Skeletal muscle tissue (tissue), 4 donors: ENCODE data around the gene KDM4B. TPM values are rescaled to one million over a fixed set of nuclear protein-coding genes. Genes with fewer than 3 reads are reported as not detected.

ENCODE experiments used
- H3K27ac ChIP-seq: one replicate; pipeline ENCODE4 v1.7.0; 2013; ENCODE audit warnings: mild to moderate bottlenecking, low read depth, low read length, inconsistent platforms
- H3K27me3 ChIP-seq, 3 donors: one replicate each; pipeline ENCODE4 v1.7.0; 2013; ENCODE audit warnings: low read length in 3 of 3; ENCODE audit not compliant: control insufficient read depth in 3 of 3, insufficient read depth in 3 of 3
- H3K36me3 ChIP-seq, 3 donors: one replicate each; pipeline ENCODE4 v1.7.0; 2013; ENCODE audit warnings: low read length in 3 of 3; ENCODE audit not compliant: control insufficient read depth in 3 of 3, insufficient read depth in 3 of 3
- H3K4me1 ChIP-seq, 3 donors: one replicate each; pipeline ENCODE4 v1.7.0; 2013; ENCODE audit warnings: low read length in 3 of 3, mild to moderate bottlenecking in 3 of 3; ENCODE audit not compliant: control insufficient read depth in 3 of 3, insufficient read depth in 3 of 3
- H3K4me3 ChIP-seq, 3 donors: one replicate each; pipeline ENCODE4 v1.7.0; 2013; ENCODE audit warnings: low read length in 3 of 3
- H3K9ac ChIP-seq, 3 donors: one replicate each; pipeline ENCODE4 v1.7.0; 2013; ENCODE audit warnings: low read length in 3 of 3, mild to moderate bottlenecking in 3 of 3, moderate library complexity in 2 of 3, low read depth in 1 of 3
- H3K9me3 ChIP-seq, 3 donors: one replicate each; pipeline ENCODE4 v1.7.0; 2013; ENCODE audit warnings: low read length in 3 of 3; ENCODE audit not compliant: control insufficient read depth in 3 of 3
- total RNA-seq: library from RNA; depleted of rRNA; stranded (reverse); fragments of >200 nt; gene quantifications from one replicate; pipeline ENCODE4 v1.2.3, GENCODE V29; 2014
- donor health status: Osteomylitis.

KDM4B gene
- total RNA-seq, 1 donor from 2014 or later, result 11.5 TPM

DNA sequence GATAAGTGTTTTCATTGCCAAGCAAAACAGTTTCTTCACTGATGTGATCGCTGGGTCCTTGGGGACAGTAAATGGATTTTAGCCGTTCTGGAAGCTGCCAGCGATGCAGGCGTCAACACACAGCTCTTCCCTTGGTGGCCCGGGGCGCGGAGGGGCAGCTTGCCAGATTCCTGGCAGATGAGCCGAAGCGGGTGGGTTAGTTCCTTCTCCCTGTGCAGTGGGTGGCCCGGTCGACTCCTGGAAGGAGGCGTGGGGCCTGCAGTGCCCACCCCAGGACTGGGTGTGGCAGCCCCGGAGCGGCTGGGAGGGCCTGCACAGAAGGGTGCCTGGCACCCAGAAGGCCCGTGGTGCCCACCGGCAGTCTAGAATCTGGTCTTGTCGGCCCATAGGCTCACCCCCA, 69.0 kb downstream of the KDM4B start:
- Histone ChIP-seq H3K27me3 (no peaks in the 10 kb centered on the region), H3K4me1 (peaks cover 41 to 63% (median 54%) of the 10 kb centered on the region in 3 donors)

DNA sequence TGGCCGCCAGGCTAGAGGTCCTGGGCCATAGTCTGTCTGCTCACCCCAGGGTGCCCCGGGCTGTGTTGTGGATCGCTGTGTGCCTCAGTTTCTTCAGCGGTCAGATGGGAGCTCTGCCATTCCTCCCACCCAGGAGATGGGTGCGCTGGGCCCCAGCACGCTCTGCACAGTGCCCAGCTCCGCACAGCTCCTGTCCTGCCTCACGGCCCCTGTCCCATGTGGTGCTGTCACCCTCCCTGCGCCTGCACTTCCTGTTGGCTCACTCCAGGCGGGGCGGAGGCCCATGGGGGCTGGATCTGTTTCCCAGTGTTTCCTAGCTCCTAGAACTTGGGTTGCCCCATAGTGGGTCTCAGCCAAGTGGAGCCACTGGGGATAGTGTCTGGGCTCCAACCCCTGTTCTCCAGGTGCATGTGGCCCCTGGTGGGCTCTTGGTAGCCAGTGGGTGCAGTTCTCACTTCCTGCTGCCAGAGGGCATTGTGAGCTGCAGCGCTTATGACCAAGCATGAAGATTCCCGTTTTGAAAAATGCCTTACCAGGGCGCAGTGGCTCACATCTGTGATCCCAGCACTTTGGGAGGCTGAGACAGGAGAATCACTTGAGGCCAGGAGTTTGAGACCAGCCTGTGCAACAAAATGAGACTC, 69.8 kb downstream of the KDM4B start:
- Histone ChIP-seq H3K27me3 (no peaks in the 10 kb centered on the region), H3K9ac (no peak overlapping the region), H3K4me3 (no peak overlapping the region), H3K27ac (no peak overlapping the region), H3K9me3 (no peaks in the 10 kb centered on the region), H3K4me1 (peaks cover 41 to 63% (median 54%) of the 10 kb centered on the region in 3 donors), H3K36me3 (peaks cover 18 to 25% (median 21%) of the 10 kb centered on the region in 3 donors)

More for the DNA sequence above, 69.0 kb downstream of the KDM4B start:
- Histone ChIP-seq H3K9ac (peak overlapping the region in 2 of 3 donors; percentile 11 to 76), H3K36me3 (peaks cover 24 to 31% (median 29%) of the 10 kb centered on the region in 3 donors), H3K4me3 (no peak overlapping the region), H3K27ac (no peak overlapping the region), H3K9me3 (no peaks in the 10 kb centered on the region)

DNA sequence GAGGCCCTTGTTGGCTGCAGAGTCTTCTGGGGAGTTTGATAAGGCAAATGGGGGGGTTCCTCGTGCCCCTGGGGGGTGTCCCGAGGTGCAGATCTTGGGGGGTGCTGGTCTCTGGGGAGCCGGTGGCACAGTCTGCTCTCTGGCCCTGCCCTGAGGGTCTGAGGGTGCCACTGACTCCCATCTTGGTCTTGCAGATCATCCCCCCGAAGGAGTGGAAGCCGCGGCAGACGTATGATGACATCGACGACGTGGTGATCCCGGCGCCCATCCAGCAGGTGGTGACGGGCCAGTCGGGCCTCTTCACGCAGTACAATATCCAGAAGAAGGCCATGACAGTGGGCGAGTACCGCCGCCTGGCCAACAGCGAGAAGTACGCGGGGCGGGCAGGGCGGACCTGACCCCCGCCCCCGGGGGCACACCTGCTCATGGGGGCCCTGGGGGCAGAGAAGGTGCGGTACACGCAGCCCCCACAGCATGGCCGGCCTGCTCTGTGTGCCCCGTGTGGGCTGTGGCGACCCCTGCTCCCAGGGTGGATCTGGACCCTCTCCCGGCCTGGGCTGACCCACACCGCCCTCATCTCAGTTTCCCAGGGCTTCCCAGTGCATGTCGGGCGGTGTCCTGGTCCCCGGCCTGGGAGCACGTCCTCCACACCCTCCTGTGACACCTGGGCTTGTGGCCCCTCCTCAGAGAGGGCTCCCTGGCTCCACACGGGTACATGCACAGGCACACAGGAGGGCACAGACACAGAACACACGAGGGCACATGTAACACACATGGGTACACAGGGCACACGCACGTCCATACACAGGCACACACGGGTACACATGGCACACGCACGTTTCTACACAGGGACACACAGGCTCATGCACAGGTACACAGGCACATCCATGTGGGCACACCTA, 71.0 kb downstream of the KDM4B start:
- Histone ChIP-seq H3K27me3 (no peaks in the 10 kb centered on the region), H3K4me3 (no peak overlapping the region), H3K9me3 (no peaks in the 10 kb centered on the region), H3K27ac (no peak overlapping the region), H3K36me3 (peaks cover 12 to 20% (median 15%) of the 10 kb centered on the region in 3 donors), H3K9ac (peak overlapping the region in 1 of 3 donors; percentile 40), H3K4me1 (peaks cover 36 to 53% (median 46%) of the 10 kb centered on the region in 3 donors)

DNA sequence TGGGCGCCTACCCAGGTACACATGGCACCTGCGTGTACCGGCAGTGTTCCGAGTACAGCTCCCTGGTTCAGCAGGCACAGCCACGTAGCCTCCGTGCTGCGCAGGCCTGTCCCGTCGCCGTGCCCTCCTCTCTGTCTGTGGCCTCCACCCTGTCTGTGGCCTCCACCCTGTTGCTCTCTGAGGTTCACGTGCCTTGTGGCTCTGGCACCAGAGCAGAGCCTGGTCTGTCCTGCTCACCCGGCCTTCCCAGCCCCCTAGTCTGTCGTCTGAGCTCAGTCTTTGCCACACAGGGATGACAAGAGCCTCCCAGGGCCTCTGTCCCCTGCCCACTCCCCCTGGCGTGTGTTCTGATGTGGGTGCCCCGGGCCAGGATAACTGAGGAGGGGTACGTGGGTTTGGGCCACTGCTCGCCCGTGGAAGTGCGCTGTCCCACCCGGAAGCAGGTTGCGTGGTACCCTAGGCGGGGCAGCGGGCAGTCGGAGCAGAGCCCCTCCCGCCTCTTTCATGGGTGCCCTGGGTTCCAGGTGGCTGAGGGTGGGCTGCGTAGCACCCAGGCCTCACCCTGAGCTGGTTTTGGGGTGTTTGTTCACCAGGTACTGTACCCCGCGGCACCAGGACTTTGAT, 71.7 kb downstream of the KDM4B start:
- Histone ChIP-seq H3K36me3 (peaks cover 12 to 22% (median 15%) of the 10 kb centered on the region in 3 donors), H3K9me3 (no peaks in the 10 kb centered on the region), H3K9ac (no peak overlapping the region), H3K27me3 (no peaks in the 10 kb centered on the region), H3K4me3 (no peak overlapping the region), H3K4me1 (peaks cover 31 to 45% (median 38%) of the 10 kb centered on the region in 3 donors), H3K27ac (no peak overlapping the region)

DNA sequence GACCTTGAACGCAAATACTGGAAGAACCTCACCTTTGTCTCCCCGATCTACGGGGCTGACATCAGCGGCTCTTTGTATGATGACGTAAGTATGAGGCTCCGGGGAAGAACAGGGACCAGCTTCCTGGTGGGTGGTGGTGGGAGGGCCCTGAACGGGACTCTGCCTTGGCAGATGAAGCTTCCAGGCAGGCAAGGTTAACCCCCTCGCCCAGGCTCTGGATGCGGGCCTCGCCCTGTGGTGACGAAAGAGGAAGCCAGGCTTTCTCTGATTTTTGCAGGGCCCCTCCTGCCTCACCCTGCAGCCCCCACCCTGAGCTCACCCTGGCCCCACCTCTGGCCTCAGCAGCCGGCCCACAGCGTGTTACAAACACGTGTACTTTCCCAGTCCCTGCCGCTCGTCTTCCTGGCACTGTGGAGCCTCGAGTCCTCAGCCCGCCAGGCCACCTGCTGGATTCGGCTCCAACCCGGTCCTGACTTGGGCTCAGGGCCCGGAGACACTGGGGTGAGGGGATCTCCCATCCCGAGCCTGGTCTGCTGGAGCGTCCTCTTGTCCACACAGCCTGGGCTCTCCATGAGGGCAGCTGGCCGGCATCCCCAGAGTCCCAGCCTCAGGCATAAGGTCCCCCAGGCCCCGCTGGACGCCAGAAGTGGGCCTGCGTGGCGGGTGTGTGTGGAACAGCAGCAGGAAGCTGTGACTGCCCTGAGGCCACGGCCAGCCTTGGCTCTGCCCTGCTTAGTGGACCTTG, 72.4 kb downstream of the KDM4B start:
- Histone ChIP-seq H3K9me3 (no peaks in the 10 kb centered on the region), H3K27me3 (no peaks in the 10 kb centered on the region), H3K4me1 (peaks cover 30 to 43% (median 36%) of the 10 kb centered on the region in 3 donors), H3K36me3 (peaks cover 12 to 22% (median 15%) of the 10 kb centered on the region in 3 donors), H3K9ac (no peak overlapping the region), H3K27ac (no peak overlapping the region), H3K4me3 (no peak overlapping the region)

DNA sequence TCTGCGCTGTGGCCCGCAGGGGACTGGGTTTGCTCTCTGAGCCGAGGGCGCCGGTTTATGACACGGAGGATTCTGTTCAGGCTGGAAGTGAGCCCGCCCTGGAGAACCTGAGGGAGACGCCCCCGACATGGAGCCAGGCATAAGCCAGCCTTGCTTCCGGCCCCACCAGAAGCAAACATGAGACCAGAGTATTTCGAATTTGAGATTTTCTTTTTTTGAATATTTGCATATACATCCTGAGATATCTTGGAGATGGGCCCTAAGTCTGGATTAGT, 72.9 kb downstream of the KDM4B start:
- Histone ChIP-seq H3K4me1 (peaks cover 31 to 43% (median 36%) of the 10 kb centered on the region in 3 donors), H3K9ac (no peak overlapping the region), H3K4me3 (no peak overlapping the region), H3K9me3 (no peaks in the 10 kb centered on the region), H3K27ac (no peak overlapping the region), H3K36me3 (peaks cover 12 to 24% (median 15%) of the 10 kb centered on the region in 3 donors), H3K27me3 (no peaks in the 10 kb centered on the region)

DNA sequence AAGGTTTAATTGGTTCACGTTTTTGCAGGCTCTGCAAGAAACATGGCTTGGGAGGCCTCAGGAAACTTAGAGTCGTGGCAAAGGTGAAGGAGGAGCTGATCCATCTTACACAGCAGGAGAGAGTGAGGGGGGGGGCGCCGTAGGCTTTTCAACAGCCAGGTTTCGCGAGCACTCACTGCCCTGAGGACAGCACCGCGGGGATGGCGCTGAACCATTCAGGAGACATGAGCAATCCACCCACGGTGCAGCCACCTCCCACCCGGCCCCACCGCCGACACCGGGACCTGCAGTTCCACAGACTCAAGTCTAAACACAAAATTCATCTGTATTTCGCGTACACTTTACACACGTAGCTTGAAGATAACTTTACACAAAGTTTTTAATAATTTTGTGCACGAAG, 73.6 kb downstream of the KDM4B start:
- no peak overlapping the region for H3K4me3 ChIP-seq
- H3K4me1 ChIP-seq, result peaks cover 27 to 43% (median 36%) of the 10 kb centered on the region in 3 donors
- no peak overlapping the region for H3K9ac ChIP-seq
- H3K9me3 ChIP-seq, result no peaks in the 10 kb centered on the region
- no peak overlapping the region for H3K27ac ChIP-seq
- peaks cover 15 to 26% (median 18%) of the 10 kb centered on the region in 3 donors for H3K36me3 ChIP-seq
- no peaks in the 10 kb centered on the region for H3K27me3 ChIP-seq

DNA sequence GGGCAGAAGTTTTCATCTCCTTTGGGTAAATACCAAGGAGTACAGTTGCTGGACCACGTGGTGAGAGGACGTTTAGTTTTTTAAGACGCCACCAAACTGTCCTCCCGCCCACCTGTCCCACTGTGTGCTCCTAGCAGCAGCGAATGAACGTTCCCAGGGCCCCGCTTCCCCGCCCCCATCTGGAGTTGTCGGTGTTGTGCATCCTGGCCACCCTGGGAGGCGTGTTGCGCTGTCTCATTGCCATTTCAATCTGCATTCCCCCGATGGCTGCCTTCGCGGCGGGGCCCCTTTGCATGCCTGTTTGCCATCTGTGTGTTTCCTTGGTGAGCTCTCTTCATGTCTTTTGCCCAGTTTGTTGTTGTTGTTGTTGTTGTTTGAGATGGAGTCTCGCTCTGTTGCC, 76.1 kb downstream of the KDM4B start:
- no peaks in the 10 kb centered on the region for H3K9me3 ChIP-seq
- no peaks in the 10 kb centered on the region for H3K27me3 ChIP-seq
- no peak overlapping the region for H3K27ac ChIP-seq
- peaks cover 27 to 47% (median 40%) of the 10 kb centered on the region in 3 donors for H3K4me1 ChIP-seq
- H3K4me3 ChIP-seq, result no peak overlapping the region
- no peak overlapping the region for H3K9ac ChIP-seq
- H3K36me3 ChIP-seq, result peaks cover 18 to 27% (median 19%) of the 10 kb centered on the region in 3 donors

DNA sequence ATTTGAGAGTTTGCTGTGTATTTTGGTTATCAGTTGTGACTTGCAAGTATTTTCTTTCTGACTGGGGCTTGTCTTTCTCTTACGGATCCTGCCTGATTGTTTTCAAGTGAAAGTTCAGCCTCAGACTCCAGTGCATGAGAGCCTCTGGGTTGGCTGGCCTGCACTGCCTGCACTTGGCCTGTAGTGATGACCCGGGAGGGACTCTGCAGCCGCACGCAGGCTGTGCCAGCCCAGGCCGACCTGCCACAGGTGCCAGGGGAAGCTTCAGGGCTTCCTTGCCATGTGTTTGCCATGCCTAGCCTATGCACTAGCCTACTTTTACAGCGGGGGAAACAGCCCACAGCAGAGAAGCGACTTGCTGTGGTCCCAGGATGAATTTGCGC, 77.0 kb downstream of the KDM4B start:
- no peak overlapping the region for H3K4me3 ChIP-seq
- H3K9ac ChIP-seq, result peak overlapping the region in 2 of 3 donors; percentile 34 to 68
- H3K9me3 ChIP-seq, result no peaks in the 10 kb centered on the region
- peak overlapping the region; percentile 50 for H3K27ac ChIP-seq
- H3K4me1 ChIP-seq, result peaks cover 27 to 51% (median 41%) of the 10 kb centered on the region in 3 donors
- peaks cover 10 to 18% (median 12%) of the 10 kb centered on the region in 3 donors for H3K36me3 ChIP-seq
- no peaks in the 10 kb centered on the region for H3K27me3 ChIP-seq
